Ovary (tissue), 9 donors: Measurements from ENCODE around the gene P2RY8. TPM values are rescaled to one million over a fixed set of nuclear protein-coding genes. Genes with fewer than 3 reads are reported as not detected.
A peak's percentile ranks its signal among the peaks of the same experiment; 100 is the strongest.

Experiments
- DNase-seq, 5 donors: peaks; one replicate each; pipeline ENCODE4 v3.0.0-alpha.2; 2019 to 2020
- H3K27ac ChIP-seq, 2 donors: fragments of 200-600 bp; one replicate each; pipeline versions ENCODE4 v1.5.1 to v1.8.0; 2019 to 2022
- H3K27me3 ChIP-seq: fragments of 200-600 bp; one replicate; pipeline ENCODE4 v1.8.0; 2022
- H3K36me3 ChIP-seq: fragments of 200-600 bp; sonication (generic); one replicate; pipeline ENCODE4 v1.5.1; 2019
- H3K4me1 ChIP-seq: one replicate; pipeline ENCODE4 v1.8.1; 2013; ENCODE audit warnings: mild to moderate bottlenecking, moderate library complexity; ENCODE audit not compliant: insufficient read depth
- H3K4me3 ChIP-seq: fragments of 200-600 bp; sonication (generic); one replicate; pipeline ENCODE4 v1.5.1; 2017
- H3K9me3 ChIP-seq, 2 donors: fragments of 200-600 bp in 1 of 2; sonication (generic) in 1 of 2; one replicate each; pipeline versions ENCODE4 v1.5.1 to v1.8.1; 2013 to 2019; ENCODE audit warnings: mild to moderate bottlenecking in 1 of 2, moderate library complexity in 1 of 2
- CTCF ChIP-seq, 3 donors: fragments of 450-650 bp in 2 of 3; fragments of 200-600 bp in 1 of 3; IDR thresholded peaks; one replicate each; pipeline versions ENCODE4 v1.5.1 to v1.8.0; 2016 to 2022; ENCODE audit warnings: antibody characterized with exemption in 3 of 3, mild to moderate bottlenecking in 1 of 3
- EP300 ChIP-seq: sonication (generic); formaldehyde crosslinking; IDR thresholded peaks from one replicate; pipeline ENCODE4 v1.6.1; 2017; ENCODE audit warnings: antibody characterized with exemption
- POLR2A ChIP-seq: fragments of 450-650 bp; IDR thresholded peaks from one replicate; pipeline ENCODE4 v1.6.1; 2017; ENCODE audit warnings: antibody characterized with exemption, mild to moderate bottlenecking, moderate library complexity
- WGBS, 3 donors: extraction: QIAGEN DNeasy Blood & Tissue Kit in 1 of 3; methylation state at CpG; one replicate each; pipeline versions ENCODE4 v1.1.5 to v1.1.7; 2013 to 2017; 5-methylcytosine and 5-hydroxymethylcytosine counted together
- intact Hi-C, 4 donors: fragments of 100-400 bp; cut with DNase I; formaldehyde crosslinking; loops; one replicate each; pipeline versions ENCODE4 v1.11.0 to v1.15.1; 2022 to 2023
- polyA plus RNA-seq, 2 donors: library from polyadenylated mRNA; stranded (reverse); fragments of 200-250 nt in 1 of 2; fragments of 350-450 nt in 1 of 2; fragmentation: Illumina TruSeq in 1 of 2; extraction: RNeasy Lipid Tissue Mini Kit (QIAGEN cat#74804) in 1 of 2; gene quantifications; one replicate each; pipeline ENCODE4 v1.2.3, GENCODE V29; 2013 to 2014
- total RNA-seq, 7 donors: library from RNA; depleted of rRNA in 2 of 7; stranded (reverse); fragments of >200 nt in 2 of 7; fragmentation: NEBNext Ultra II Directional in 3 of 7; extraction: Animal tissue kit (Norgen Biotek cat#: 25700) in 3 of 7; gene quantifications; one replicate each; pipeline versions ENCODE4 v1.1.0 to v1.2.4, GENCODE V29; 2016 to 2023
- donor health status: DM: no; HTN: no; CAD: no; lungs with moderate emphysema.
- donor health status: DM: no; HTN: no; CAD: no.
- donor health status: Bipolar disorder and iron deficiency.
- donor health status: DM: yes; HTN: yes; CAD: no.
- donor health status: DM: no; HTN: no; CAD: no.
- donor health status: DM: yes; HTN: yes; CAD: no.

Gene P2RY8
- total and polyA plus RNA-seq, 9 donors: 0.48 to 1.4 (median 0.99) TPM

GRCh38 chrX:1452516-1453394 lies 84.2 kb downstream of the P2RY8 start, which contains the start of gene ASMTL:
TSS of gene ASMTL (minus strand) at chrX:1452909. CDS start at chrX:1452840, 69 bp downstream.
- Histone ChIP-seq H3K4me1 (peaks cover 7% of the 10 kb centered on the region), H3K27ac (peak within 1 kb of the TSS; percentile 69 to 85), H3K4me3 (peak within 1 kb of the TSS; percentile 99), H3K27me3 (no peaks in the 10 kb centered on the region), H3K36me3 (no peaks in the 10 kb centered on the region), H3K9me3 (no peaks in the 10 kb centered on the region)
- 0 to 1% (median 0%) methylated on average over 65 to 76 of the region's 76 CpGs for WGBS, 3 donors
- intact Hi-C loops: loop anchor here in 3 of 4 donors (1.0 to 10.0 kb wide), 5 partner anchors 60 to 1152 kb away; partner anchors contain the start of genes AKAP17A (in 2 of the 3) and SLC25A6 (in 1 of the 3)
- DNase-seq: peak; percentile 100
- peak; percentile 16 for TF ChIP-seq POLR2A
- TF ChIP-seq CTCF (IDR thresholded peaks at IDR 0.05): no peak

DNA sequence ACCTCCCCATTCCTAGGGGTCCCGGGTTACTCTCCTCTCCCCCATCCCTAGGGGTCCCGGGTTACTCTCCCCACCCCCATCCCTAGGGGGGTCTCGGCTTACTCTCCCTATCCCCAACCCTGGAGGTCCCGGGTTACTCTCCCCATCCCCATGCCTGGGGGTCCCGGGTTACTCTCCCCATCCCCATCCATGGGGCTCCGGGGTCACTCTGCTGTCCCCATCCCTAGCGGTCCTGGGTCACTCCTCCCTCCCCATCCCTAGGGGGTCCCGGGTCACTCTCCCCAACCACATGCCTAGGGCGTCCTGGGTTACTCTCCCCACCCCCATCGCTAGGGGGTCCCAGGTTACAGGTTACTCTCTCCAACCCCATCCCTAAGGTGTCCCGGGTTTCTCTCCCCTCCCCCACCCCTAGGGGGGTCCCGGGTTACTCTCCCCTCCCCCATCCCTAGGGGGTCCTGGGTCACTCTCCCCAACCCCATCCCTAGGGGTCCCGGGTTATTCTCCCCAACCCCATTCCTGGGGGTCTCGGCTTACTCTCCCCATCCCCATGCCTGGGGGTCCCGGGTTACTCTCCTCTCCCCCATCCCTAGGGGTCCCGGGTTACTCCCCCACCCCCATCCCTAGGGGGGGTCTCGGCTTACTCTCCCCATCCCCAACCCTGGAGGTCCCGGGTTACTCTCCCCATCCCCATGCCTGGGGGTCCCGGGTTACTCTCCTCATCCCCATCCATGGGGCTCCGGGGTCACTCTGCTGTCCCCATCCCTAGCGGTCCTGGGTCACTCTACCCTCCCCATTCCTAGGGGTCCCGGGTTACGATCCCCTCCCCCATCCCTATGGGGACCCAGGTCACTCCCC lies 85.1 kb downstream of the P2RY8 start:
- Histone ChIP-seq H3K9me3 (no peaks in the 10 kb centered on the region), H3K36me3 (no peaks in the 10 kb centered on the region), H3K27ac (peak overlapping the region; percentile 51 to 69), H3K4me3 (peak overlapping the region; percentile 99), H3K4me1 (peaks cover 7% of the 10 kb centered on the region), H3K27me3 (no peaks in the 10 kb centered on the region)
- TF ChIP-seq POLR2A (no peak), EP300 (no peak)
- intact Hi-C loops: loop anchor here in 3 of 4 donors (5.0 to 10.0 kb wide), 4 partner anchors 140 to 1153 kb away; partner anchors contain the start of gene AKAP17A (in 2 of the 3)
- peak; percentile 38 to 75 (median 61) for DNase-seq
- WGBS, 3 donors: 18 to 24% (median 23%) methylated on average over 23 of the region's 23 CpGs

GRCh38 chrX:1451251-1451660 lies 85.7 kb downstream of the P2RY8 start:
- WGBS, 3 donors: 79 to 81% (median 79%) methylated on average over 6 of the region's 6 CpGs
- Histone ChIP-seq H3K9me3 (no peaks in the 10 kb centered on the region), H3K4me1 (peaks cover 7% of the 10 kb centered on the region), H3K36me3 (no peaks in the 10 kb centered on the region), H3K27ac (no peak overlapping the region), H3K4me3 (no peak overlapping the region), H3K27me3 (no peaks in the 10 kb centered on the region)
- TF ChIP-seq CTCF (IDR thresholded peaks at IDR 0.05) (no peak), EP300 (no peak), POLR2A (no peak)
- peak in 2 of 5 donors; percentile 43 to 46 for DNase-seq
- intact Hi-C loops: loop anchor here in 3 of 4 donors (5.0 to 10.0 kb wide), 4 partner anchors 141 to 1154 kb away; partner anchors contain the start of gene AKAP17A (in 2 of the 3)

- WGBS, 3 donors: 73 to 76% (median 75%) methylated on average over 9 of the region's 9 CpGs
- no peaks in the 10 kb centered on the region for H3K9me3 ChIP-seq
- DNase-seq: peak in 2 of 5 donors; percentile 33 to 53
Measured at GRCh38 chrX:1450361-1451161, 86.4 kb downstream of the P2RY8 start.

More at GRCh38 chrX:1450361-1451161, 86.4 kb downstream of the P2RY8 start:
- no peaks in the 10 kb centered on the region for H3K27me3 ChIP-seq
- H3K4me1 ChIP-seq: peaks cover 7% of the 10 kb centered on the region
- TF ChIP-seq CTCF (IDR thresholded peaks at IDR 0.05): no peak
- no peak for TF ChIP-seq EP300
- intact Hi-C loops: loop anchor here in 3 of 4 donors (5.0 to 10.0 kb wide), 4 partner anchors 142 to 1154 kb away; partner anchors contain the start of gene AKAP17A (in 2 of the 3)
- H3K4me3 ChIP-seq: no peak overlapping the region
- no peaks in the 10 kb centered on the region for H3K36me3 ChIP-seq
- H3K27ac ChIP-seq: no peak overlapping the region
